Measurements from ENCODE around the gene CCNB3. TPM values are rescaled to one million over a fixed set of nuclear protein-coding genes. Genes with fewer than 3 reads are reported as not detected.

Gene CCNB3
- total RNA-seq: 0.25 TPM

- no peak for DNase-seq (ENCODE audit: extremely low spot score in 2 of 2)
- intact Hi-C loops (cut with DNase I): loop anchor here (5.0 kb wide), 1 partner anchor 287 kb away; no protein-coding TSS in a partner anchor
Measured at GRCh38 chrX:50204364-50204899, at the start of gene CCNB3. CCNB3 (plus strand) TSS chrX:50204765; CDS start chrX:50285164, 80,399 bp downstream.

GRCh38 chrX:50157545-50158135 is 46.9 kb upstream of the CCNB3 start:
- Histone ChIP-seq H3K4me3 (no peak overlapping the region), H3K4me1 (no peaks in the 10 kb centered on the region), H3K36me3 (no peaks in the 10 kb centered on the region), H3K27me3 (no peaks in the 10 kb centered on the region), H3K9me3 (no peaks in the 10 kb centered on the region), H3K27ac (no peak overlapping the region)
- DNase-seq (ENCODE audit: extremely low spot score in 2 of 2): no peak
- no peak for TF ChIP-seq POLR2A (IDR thresholded peaks at IDR 0.05)
- no peak for TF ChIP-seq CTCF (IDR thresholded peaks at IDR 0.05)
- no peak for TF ChIP-seq POLR2AphosphoS5 (IDR thresholded peaks at IDR 0.05; ENCODE audit: insufficient read depth in 1 of 2, low read depth in 1 of 2)
- intact Hi-C loops (cut with DNase I): no loop called here

More at GRCh38 chrX:50204364-50204899, at the start of gene CCNB3:
- TF ChIP-seq CTCF (IDR thresholded peaks at IDR 0.05) (peak in 2 of 3 experiments; percentile 39 to 57), POLR2AphosphoS5 (IDR thresholded peaks at IDR 0.05; ENCODE audit: insufficient read depth in 1 of 2, low read depth in 1 of 2) (no peak)
- H3K27me3 ChIP-seq: no peaks in the 10 kb centered on the region
- H3K4me3 ChIP-seq: peak within 1 kb of the TSS in 1 of 2 donors; percentile 25
- no peaks in the 10 kb centered on the region for H3K9me3 ChIP-seq
- H3K36me3 ChIP-seq: no peaks in the 10 kb centered on the region
- no peaks in the 10 kb centered on the region for H3K4me1 ChIP-seq
- peak within 1 kb of the TSS; percentile 15 for H3K27ac ChIP-seq

GRCh38 chrX:50158593-50158992 is 46.0 kb upstream of the CCNB3 start:
- H3K4me1 ChIP-seq: no peaks in the 10 kb centered on the region
- no peaks in the 10 kb centered on the region for H3K27me3 ChIP-seq
- intact Hi-C loops (cut with DNase I): no loop called here
- H3K4me3 ChIP-seq: no peak overlapping the region
- no peaks in the 10 kb centered on the region for H3K9me3 ChIP-seq
- no peak overlapping the region for H3K27ac ChIP-seq
- TF ChIP-seq POLR2AphosphoS5 (IDR thresholded peaks at IDR 0.05; ENCODE audit: insufficient read depth in 1 of 2, low read depth in 1 of 2) (no peak), CTCF (IDR thresholded peaks at IDR 0.05) (no peak), POLR2A (IDR thresholded peaks at IDR 0.05) (no peak)
- no peaks in the 10 kb centered on the region for H3K36me3 ChIP-seq
- DNase-seq (ENCODE audit: extremely low spot score in 2 of 2): no peak

GRCh38 chrX:50161127-50161526 is 43.4 kb upstream of the CCNB3 start:
- Histone ChIP-seq H3K36me3 (no peaks in the 10 kb centered on the region), H3K9me3 (no peaks in the 10 kb centered on the region), H3K27ac (no peak overlapping the region), H3K4me3 (no peak overlapping the region), H3K4me1 (no peaks in the 10 kb centered on the region), H3K27me3 (no peaks in the 10 kb centered on the region)
- TF ChIP-seq CTCF (IDR thresholded peaks at IDR 0.05): no peak
- TF ChIP-seq POLR2AphosphoS5 (IDR thresholded peaks at IDR 0.05; ENCODE audit: insufficient read depth in 1 of 2, low read depth in 1 of 2): no peak
- TF ChIP-seq POLR2A (IDR thresholded peaks at IDR 0.05): no peak
- DNase-seq (ENCODE audit: extremely low spot score in 2 of 2): no peak
- intact Hi-C loops (cut with DNase I): no loop called here

GRCh38 chrX:50165727-50166126 is 38.8 kb upstream of the CCNB3 start:
- Histone ChIP-seq H3K4me1 (no peaks in the 10 kb centered on the region), H3K27me3 (no peaks in the 10 kb centered on the region), H3K4me3 (no peak overlapping the region), H3K36me3 (no peaks in the 10 kb centered on the region), H3K27ac (no peak overlapping the region), H3K9me3 (no peaks in the 10 kb centered on the region)
- intact Hi-C loops (cut with DNase I): no loop called here
- TF ChIP-seq POLR2A (IDR thresholded peaks at IDR 0.05) (no peak), POLR2AphosphoS5 (IDR thresholded peaks at IDR 0.05; ENCODE audit: insufficient read depth in 1 of 2, low read depth in 1 of 2) (no peak)
- DNase-seq (ENCODE audit: extremely low spot score in 2 of 2): no peak
